ENCODE measurements around the gene AP3S1.

DNA sequence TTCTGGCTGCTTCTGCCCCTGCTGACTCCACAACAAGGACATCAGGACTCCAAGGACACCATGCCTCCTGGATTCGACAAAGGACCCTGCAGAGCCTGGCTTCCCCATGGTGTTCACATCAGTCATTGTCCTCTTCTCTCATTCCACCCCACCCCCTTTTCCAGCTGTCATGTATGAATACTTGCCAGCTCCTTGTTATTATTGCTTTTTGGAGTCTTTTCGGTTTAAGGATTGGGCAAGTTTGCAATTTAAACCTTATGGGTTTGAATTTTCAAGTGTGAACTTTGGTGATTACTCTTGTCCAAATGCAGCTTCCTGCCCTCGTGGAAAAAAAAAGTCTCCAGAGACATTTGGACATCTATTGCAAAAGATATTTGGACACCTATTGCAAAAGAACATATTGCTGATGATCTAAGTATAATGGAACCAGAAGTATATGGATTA is 106.4 kb downstream of the AP3S1 start:
- TF ChIP-seq, protein P1, sequence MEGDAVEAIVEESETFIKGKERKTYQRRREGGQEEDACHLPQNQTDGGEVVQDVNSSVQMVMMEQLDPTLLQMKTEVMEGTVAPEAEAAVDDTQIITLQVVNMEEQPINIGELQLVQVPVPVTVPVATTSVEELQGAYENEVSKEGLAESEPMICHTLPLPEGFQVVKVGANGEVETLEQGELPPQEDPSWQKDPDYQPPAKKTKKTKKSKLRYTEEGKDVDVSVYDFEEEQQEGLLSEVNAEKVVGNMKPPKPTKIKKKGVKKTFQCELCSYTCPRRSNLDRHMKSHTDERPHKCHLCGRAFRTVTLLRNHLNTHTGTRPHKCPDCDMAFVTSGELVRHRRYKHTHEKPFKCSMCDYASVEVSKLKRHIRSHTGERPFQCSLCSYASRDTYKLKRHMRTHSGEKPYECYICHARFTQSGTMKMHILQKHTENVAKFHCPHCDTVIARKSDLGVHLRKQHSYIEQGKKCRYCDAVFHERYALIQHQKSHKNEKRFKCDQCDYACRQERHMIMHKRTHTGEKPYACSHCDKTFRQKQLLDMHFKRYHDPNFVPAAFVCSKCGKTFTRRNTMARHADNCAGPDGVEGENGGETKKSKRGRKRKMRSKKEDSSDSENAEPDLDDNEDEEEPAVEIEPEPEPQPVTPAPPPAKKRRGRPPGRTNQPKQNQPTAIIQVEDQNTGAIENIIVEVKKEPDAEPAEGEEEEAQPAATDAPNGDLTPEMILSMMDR (IDR thresholded peaks at IDR 0.05): no peak
- no peak for TF ChIP-seq POLR2A (IDR thresholded peaks at IDR 0.05)
